Endothelial cell (in vitro differentiated cells): ENCODE measurements around the gene PDE4B. TPM values are rescaled to one million over a fixed set of nuclear protein-coding genes. Genes with fewer than 3 reads are reported as not detected.

Experiments used
- DNase-seq: peaks from one replicate; pipeline ENCODE4 v3.0.0; 2021; ENCODE audit warnings: low spot score
- H3K27ac Mint-ChIP-seq: one replicate; pipeline ENCODE4 v1.8.0; 2021; ENCODE audit warnings: mixed read lengths, inconsistent platforms; ENCODE audit not compliant: unreplicated experiment
- H3K27me3 Mint-ChIP-seq: one replicate; pipeline ENCODE4 v1.8.0; 2021; ENCODE audit warnings: mild to moderate bottlenecking, moderate library complexity, mixed read lengths, inconsistent platforms; ENCODE audit not compliant: unreplicated experiment
- H3K36me3 Mint-ChIP-seq: one replicate; pipeline ENCODE4 v1.8.0; 2021; ENCODE audit warnings: mild to moderate bottlenecking, low read depth, mixed read lengths, inconsistent platforms; ENCODE audit not compliant: unreplicated experiment
- H3K4me1 Mint-ChIP-seq: one replicate; pipeline ENCODE4 v1.8.0; 2021; ENCODE audit warnings: mild to moderate bottlenecking, mixed read lengths, inconsistent platforms; ENCODE audit not compliant: unreplicated experiment
- H3K4me3 Mint-ChIP-seq: one replicate; pipeline ENCODE4 v1.8.0; 2021; ENCODE audit warnings: mild to moderate bottlenecking, mixed read lengths, inconsistent platforms; ENCODE audit not compliant: unreplicated experiment
- H3K9me3 Mint-ChIP-seq: one replicate; pipeline ENCODE4 v1.8.0; 2021; ENCODE audit warnings: mixed read lengths, inconsistent platforms; ENCODE audit not compliant: unreplicated experiment
- CTCF ChIP-seq: fragments of 200-600 bp; sonication (generic); IDR thresholded peaks from one replicate; pipeline ENCODE4 v1.5.0; 2021; ENCODE audit warnings: antibody characterized with exemption; ENCODE audit not compliant: unreplicated experiment
- total RNA-seq: library from RNA; stranded (reverse); fragmentation: NEBNext Ultra II Directional; extraction: Animal tissue kit (Norgen Biotek cat#: 25700); gene quantifications from one replicate; pipeline ENCODE4 v1.2.1, GENCODE V29; 2021; ENCODE audit not compliant: unreplicated experiment

PDE4B gene
- total RNA-seq, 1 donor from 2014 or later, result 45.6 TPM

GRCh38 chr1:66312271-66312990 lies 519.7 kb downstream of the PDE4B start:
- no peak for DNase-seq
- no peak overlapping the region for H3K4me3 Mint-ChIP-seq
- H3K27ac Mint-ChIP-seq, result no peak overlapping the region
- H3K27me3 Mint-ChIP-seq, result no peaks in the 10 kb centered on the region
- H3K9me3 Mint-ChIP-seq, result no peaks in the 10 kb centered on the region
- H3K36me3 Mint-ChIP-seq, result no peaks in the 10 kb centered on the region
- H3K4me1 Mint-ChIP-seq, result peaks cover 2% of the 10 kb centered on the region
- TF ChIP-seq CTCF, result no peak

DNA sequence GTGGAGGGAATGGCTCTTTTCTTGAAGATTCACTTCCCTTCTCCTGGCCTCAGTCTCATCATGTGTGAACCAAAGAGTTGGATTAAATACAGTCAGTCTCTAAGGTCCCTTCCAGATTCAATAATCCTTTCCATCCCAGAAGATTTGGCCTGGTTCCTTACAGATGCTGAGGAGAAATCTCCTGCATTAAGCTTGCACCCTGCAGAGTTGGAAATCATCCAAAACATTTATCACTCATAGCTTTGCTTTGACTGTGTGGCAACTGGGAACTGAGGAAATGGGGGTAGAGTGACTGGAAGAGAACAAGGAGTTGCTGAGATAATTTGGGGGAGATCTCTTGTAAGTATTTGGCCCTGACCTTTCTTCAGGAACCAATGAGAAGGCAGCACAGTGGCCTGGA lies 520.7 kb downstream of the PDE4B start:
- no peaks in the 10 kb centered on the region for H3K36me3 Mint-ChIP-seq
- no peak overlapping the region for H3K27ac Mint-ChIP-seq
- no peaks in the 10 kb centered on the region for H3K27me3 Mint-ChIP-seq
- DNase-seq, result no peak
- peaks cover 2% of the 10 kb centered on the region for H3K4me1 Mint-ChIP-seq
- H3K4me3 Mint-ChIP-seq, result no peak overlapping the region
- TF ChIP-seq CTCF, result no peak
- no peaks in the 10 kb centered on the region for H3K9me3 Mint-ChIP-seq

DNA sequence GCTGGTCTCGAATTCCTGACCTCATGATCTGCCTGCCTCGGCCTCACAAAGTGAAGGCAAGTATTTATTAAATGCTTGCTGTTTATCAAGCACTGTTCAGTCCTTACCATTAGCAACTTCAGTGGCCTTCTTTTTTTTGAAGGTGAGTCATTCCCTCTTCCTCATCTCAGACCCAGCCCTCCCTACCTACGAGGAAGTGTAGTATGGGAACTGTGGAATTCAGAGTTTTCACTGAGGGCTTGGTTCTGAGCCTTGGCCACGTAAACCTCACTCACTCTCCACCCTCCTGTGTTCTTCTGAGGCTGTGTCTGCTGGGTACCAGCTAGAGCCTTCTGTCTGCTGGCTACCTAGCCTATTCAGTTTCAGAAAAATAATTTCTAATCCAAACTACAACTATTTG lies 523.0 kb downstream of the PDE4B start:
- Mint-ChIP-seq H3K4me3 (no peak overlapping the region), H3K4me1 (peaks cover 2% of the 10 kb centered on the region), H3K27me3 (no peaks in the 10 kb centered on the region), H3K27ac (no peak overlapping the region), H3K36me3 (no peaks in the 10 kb centered on the region), H3K9me3 (no peaks in the 10 kb centered on the region)
- no peak for DNase-seq
- no peak for TF ChIP-seq CTCF

- H3K36me3 Mint-ChIP-seq, result no peaks in the 10 kb centered on the region
- no peak overlapping the region for H3K27ac Mint-ChIP-seq
- TF ChIP-seq CTCF, result no peak
- DNase-seq, result no peak
- H3K4me1 Mint-ChIP-seq, result peaks cover 2% of the 10 kb centered on the region
- no peak overlapping the region for H3K4me3 Mint-ChIP-seq
- no peaks in the 10 kb centered on the region for H3K27me3 Mint-ChIP-seq
- no peaks in the 10 kb centered on the region for H3K9me3 Mint-ChIP-seq
These were observed 524.0 kb downstream of the PDE4B start for GRCh38 chr1:66316464-66317247.

- H3K27me3 Mint-ChIP-seq, result no peaks in the 10 kb centered on the region
- TF ChIP-seq CTCF, result no peak
- H3K27ac Mint-ChIP-seq, result no peak overlapping the region
- H3K9me3 Mint-ChIP-seq, result no peaks in the 10 kb centered on the region
- H3K4me3 Mint-ChIP-seq, result no peak overlapping the region
- H3K36me3 Mint-ChIP-seq, result no peaks in the 10 kb centered on the region
- DNase-seq, result no peak
- H3K4me1 Mint-ChIP-seq, result peaks cover 2% of the 10 kb centered on the region
These were observed 524.5 kb downstream of the PDE4B start for GRCh38 chr1:66317248-66317515.
